ENCODE data around the gene ACOD1.

DNA sequence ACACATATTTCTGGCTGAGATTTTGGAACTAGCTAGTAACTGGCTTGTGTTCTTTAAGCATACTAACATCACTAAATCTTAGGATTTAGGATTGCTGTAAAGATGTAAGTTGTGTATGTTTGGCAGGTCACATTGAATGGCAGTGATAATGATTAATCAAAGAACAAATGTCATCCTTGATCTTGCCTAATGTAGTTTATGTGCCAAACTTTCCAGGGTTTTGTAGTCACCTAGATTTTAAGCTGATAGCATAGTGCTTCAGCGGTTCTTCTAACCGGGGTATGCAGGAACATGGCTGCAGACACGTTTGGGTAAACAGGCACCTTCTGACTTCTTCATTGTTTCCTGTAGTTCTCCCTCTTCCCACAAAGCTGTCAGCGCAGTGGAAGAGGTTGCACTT lies 53.2 kb downstream of the ACOD1 start:
- TF ChIP-seq ZNF622 (IDR thresholded peaks at IDR 0.05) (no peak), RFX5 (IDR thresholded peaks at IDR 0.05; ENCODE audit: low read depth, low read length) (no peak), RAD21 (IDR thresholded peaks at IDR 0.05; ENCODE audit: insufficient read depth, low read depth, low read length) (no peak), CTCF (IDR thresholded peaks at IDR 0.05 in 2 of 3, conservative IDR thresholded peaks at IDR 0.05 in 1 of 3; ENCODE audit: control insufficient read depth in 2 of 3, extremely low read depth in 1 of 3, insufficient read depth in 1 of 3, low read depth in 3 of 3, low read length in 3 of 3) (no peak), PML (IDR thresholded peaks at IDR 0.05; ENCODE audit: low read length) (no peak), EZH2 (IDR thresholded peaks at IDR 0.05; ENCODE audit: borderline replicate concordance, control insufficient read depth, low read depth, low read length) (no peak), MYC (IDR thresholded peaks at IDR 0.05; ENCODE audit: insufficient read depth, insufficient read length, insufficient replicate concordance, low read length, severe bottlenecking) (no peak), POLR2A (IDR thresholded peaks at IDR 0.05; ENCODE audit: low read depth, low read length) (no peak), YY1 (IDR thresholded peaks at IDR 0.05; ENCODE audit: low read depth, low read length) (no peak), MAX (IDR thresholded peaks at IDR 0.05; ENCODE audit: low read depth, low read length) (no peak)

All from GM12878 (cell line).